ENCODE data around the gene DQX1. TPM values are rescaled to one million over a fixed set of nuclear protein-coding genes. Genes with fewer than 3 reads are reported as not detected.

The DQX1 gene
- total and polyA plus RNA-seq, 9 of the 15 experiments (the other 6 are each of a cell fraction or from before 2014, with no cell fraction given), result 0.04 to 0.38 (median 0.18) TPM; not detected in 1

- 0 out of 2 replicates have a peak, but pooled peaks have one; percentile 27 for TF ChIP-seq ZNF263 (CRISPR knock-in tag; IDR thresholded peaks at IDR 0.05; ENCODE audit: borderline replicate concordance)
- TF ChIP-seq SIN3A (IDR thresholded peaks at IDR 0.05; ENCODE audit: borderline replicate concordance in 2 of 2, control insufficient read depth in 1 of 2, low read depth in 2 of 2, low read length in 2 of 2), result peak in 1 of 2 experiments; percentile 68; a peak in 2 of 4 replicates
- TF ChIP-seq ZNF696 (CRISPR knock-in tag; conservative IDR thresholded peaks at IDR 0.05), result no peak
- no peak for TF ChIP-seq ZNF655 (CRISPR knock-in tag; IDR thresholded peaks at IDR 0.05)
- no peak for TF ChIP-seq PURB (CRISPR knock-in tag; IDR thresholded peaks at IDR 0.05; ENCODE audit: low read depth)
- TF ChIP-seq ZBTB7A (IDR thresholded peaks at IDR 0.05; ENCODE audit: borderline replicate concordance, control insufficient read depth, low read depth, low read length), result peak; percentile 36; the same call in 1 of the 2 replicates
- TF ChIP-seq THRAP3 (IDR thresholded peaks at IDR 0.05; ENCODE audit: borderline replicate concordance), result no peak
- TF ChIP-seq NCOA2 (IDR thresholded peaks at IDR 0.05; ENCODE audit: partially characterized antibody in 2 of 2), result no peak
- no peak for TF ChIP-seq XRCC4 (IDR thresholded peaks at IDR 0.05; ENCODE audit: extremely low read depth, insufficient read depth, insufficient read length)
- no peak for TF ChIP-seq ILK (tag; IDR thresholded peaks at IDR 0.05; ENCODE audit: borderline replicate concordance, low read depth)
- no peak for TF ChIP-seq ZNF23 (CRISPR knock-in tag; IDR thresholded peaks at IDR 0.05)
- no peak for TF ChIP-seq BRF1 (IDR thresholded peaks at IDR 0.05; ENCODE audit: borderline replicate concordance, extremely low read depth, insufficient read length)
- TF ChIP-seq CHD1 (IDR thresholded peaks at IDR 0.05; ENCODE audit: low read length), result peak; percentile 19
- TF ChIP-seq ZNF583 (CRISPR knock-in tag; IDR thresholded peaks at IDR 0.05), result no peak
- no peak for TF ChIP-seq TRIM24 (IDR thresholded peaks at IDR 0.05)
- 0 out of 2 replicates have a peak, but pooled peaks have one; percentile 70 for TF ChIP-seq ZNF511 (CRISPR knock-in tag; IDR thresholded peaks at IDR 0.05)
- TF ChIP-seq NRF1 (conservative IDR thresholded peaks at IDR 0.05 in 1 of 2, IDR thresholded peaks at IDR 0.05 in 1 of 2), result no peak
- no peak for TF ChIP-seq CREB3L1 (IDR thresholded peaks at IDR 0.05; ENCODE audit: borderline replicate concordance, low read depth)
- TF ChIP-seq HDGF (IDR thresholded peaks at IDR 0.05), result no peak
- TF ChIP-seq USF1 (CRISPR knock-in tag; IDR thresholded peaks at IDR 0.05), result peak; percentile 36; the same call in 1 of the 2 replicates
- TF ChIP-seq ZNF778 (CRISPR knock-in tag; IDR thresholded peaks at IDR 0.05), result no peak
- TF ChIP-seq CGGBP1 (CRISPR knock-in tag; IDR thresholded peaks at IDR 0.05), result no peak
- TF ChIP-seq DMBX1 (CRISPR knock-in tag; IDR thresholded peaks at IDR 0.05; ENCODE audit: borderline replicate concordance), result no peak
- TF ChIP-seq ATF1 (CRISPR knock-in tag; IDR thresholded peaks at IDR 0.05), result no peak
- no peak for TF ChIP-seq ATF1 (tag; IDR thresholded peaks at IDR 0.05)
Observed at GRCh38 chr2:74528600-74529356, 2.7 kb upstream of the DQX1 start (continued).

Measured in K562 (cell line).